Limb (tissue), 2 donors: Measurements from ENCODE around the gene ZNF343.

Experiments
- DNase-seq, 2 donors: peaks; one replicate each; pipeline ENCODE4 v3.0.0-alpha.2; 2016; ENCODE audit errors: extremely low spot score in 2 of 2

The ZNF343 gene

GRCh38 chr20:2473516-2473915 lies 35.2 kb downstream of the ZNF343 start:
- DNase-seq, result no peak

- DNase-seq, result peak; percentile 97 to 99
Observed at GRCh38 chr20:2470423-2471193, 38.1 kb downstream of the ZNF343 start, which contains the start of gene SNRPB. TSS of gene SNRPB (minus strand) at chr20:2470789. CDS start at chr20:2470690, 99 bp downstream.

GRCh38 chr20:2469991-2470422 lies 38.7 kb downstream of the ZNF343 start:
- DNase-seq, result peak in 1 of 2 donors; percentile 19

- DNase-seq, result no peak
Observed at GRCh38 chr20:2468581-2469407, 39.9 kb downstream of the ZNF343 start.

- DNase-seq, result no peak
Observed at GRCh38 chr20:2467412-2467811, 41.3 kb downstream of the ZNF343 start.

- no peak for DNase-seq
Observed at GRCh38 chr20:2465100-2465499, 43.6 kb downstream of the ZNF343 start.

GRCh38 chr20:2463616-2464365 lies 44.9 kb downstream of the ZNF343 start:
- DNase-seq, result no peak

GRCh38 chr20:2462484-2462883 lies 46.2 kb downstream of the ZNF343 start:
- DNase-seq, result no peak

- DNase-seq, result no peak
Observed at GRCh38 chr20:2460752-2461424, 47.8 kb downstream of the ZNF343 start.

GRCh38 chr20:2459981-2460751 lies 48.5 kb downstream of the ZNF343 start:
- DNase-seq, result no peak

GRCh38 chr20:2458919-2459499 lies 49.7 kb downstream of the ZNF343 start:
- DNase-seq, result no peak

- no peak for DNase-seq
Observed at GRCh38 chr20:2455771-2456497, 52.8 kb downstream of the ZNF343 start.

- DNase-seq, result no peak
Observed at GRCh38 chr20:2453792-2454191, 54.9 kb downstream of the ZNF343 start.

- peak; percentile 55 to 78 for DNase-seq
Observed at GRCh38 chr20:2451939-2452732, 56.6 kb downstream of the ZNF343 start.

GRCh38 chr20:2451422-2451821 lies 57.3 kb downstream of the ZNF343 start:
- no peak for DNase-seq

GRCh38 chr20:2449386-2449785 lies 59.3 kb downstream of the ZNF343 start:
- no peak for DNase-seq

- DNase-seq, result no peak
Observed at GRCh38 chr20:2446845-2447244, 61.9 kb downstream of the ZNF343 start.
